ENCODE data around the gene NOTCH1.

DNA sequence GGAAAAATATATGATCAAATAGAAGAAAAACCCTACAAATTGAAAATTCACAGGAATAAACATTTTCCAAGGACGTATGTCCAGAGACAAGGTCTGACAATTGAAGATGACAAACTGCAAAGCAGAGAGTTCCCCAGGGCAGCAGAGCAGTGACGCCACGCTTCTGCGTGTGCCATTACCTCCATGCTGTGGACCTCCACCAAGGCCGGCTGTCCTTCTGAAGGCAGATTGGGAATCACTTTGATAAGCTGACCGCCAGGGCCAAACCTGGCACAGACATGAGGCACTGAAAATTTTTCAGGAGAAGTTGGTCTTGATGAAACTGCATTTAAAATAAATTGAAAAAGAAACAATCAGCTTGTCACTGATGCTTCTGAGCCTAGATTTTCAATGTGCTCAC lies 81.6 kb downstream of the NOTCH1 start:
- TF ChIP-seq, protein P1, sequence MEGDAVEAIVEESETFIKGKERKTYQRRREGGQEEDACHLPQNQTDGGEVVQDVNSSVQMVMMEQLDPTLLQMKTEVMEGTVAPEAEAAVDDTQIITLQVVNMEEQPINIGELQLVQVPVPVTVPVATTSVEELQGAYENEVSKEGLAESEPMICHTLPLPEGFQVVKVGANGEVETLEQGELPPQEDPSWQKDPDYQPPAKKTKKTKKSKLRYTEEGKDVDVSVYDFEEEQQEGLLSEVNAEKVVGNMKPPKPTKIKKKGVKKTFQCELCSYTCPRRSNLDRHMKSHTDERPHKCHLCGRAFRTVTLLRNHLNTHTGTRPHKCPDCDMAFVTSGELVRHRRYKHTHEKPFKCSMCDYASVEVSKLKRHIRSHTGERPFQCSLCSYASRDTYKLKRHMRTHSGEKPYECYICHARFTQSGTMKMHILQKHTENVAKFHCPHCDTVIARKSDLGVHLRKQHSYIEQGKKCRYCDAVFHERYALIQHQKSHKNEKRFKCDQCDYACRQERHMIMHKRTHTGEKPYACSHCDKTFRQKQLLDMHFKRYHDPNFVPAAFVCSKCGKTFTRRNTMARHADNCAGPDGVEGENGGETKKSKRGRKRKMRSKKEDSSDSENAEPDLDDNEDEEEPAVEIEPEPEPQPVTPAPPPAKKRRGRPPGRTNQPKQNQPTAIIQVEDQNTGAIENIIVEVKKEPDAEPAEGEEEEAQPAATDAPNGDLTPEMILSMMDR (IDR thresholded peaks at IDR 0.05) = no peak
- TF ChIP-seq POLR2A (IDR thresholded peaks at IDR 0.05; ENCODE audit: low read depth) (no peak), POLR2AphosphoS5 (IDR thresholded peaks at IDR 0.05) (no peak), EP300 (IDR thresholded peaks at IDR 0.05) (no peak)
